Liver (tissue), 9 donors: ENCODE results near the gene GATA2. TPM values are rescaled to one million over a fixed set of nuclear protein-coding genes. Genes with fewer than 3 reads are reported as not detected.

Source experiments
- DNase-seq: peaks from one replicate; pipeline ENCODE4 v3.0.0-alpha.2; 2017; ENCODE audit warnings: low spot score
- H3K27ac ChIP-seq, 2 donors: one replicate each; pipeline ENCODE4 v1.7.0; 2013; ENCODE audit warnings: inconsistent platforms in 2 of 2, low read length in 2 of 2, control low read depth in 1 of 2, low read depth in 1 of 2, mild to moderate bottlenecking in 1 of 2
- H3K27me3 ChIP-seq, 4 donors: one replicate each; pipeline versions ENCODE4 v1.6.1 to v1.7.0; 2013; ENCODE audit warnings: low read length in 3 of 4, inconsistent platforms in 1 of 4, mild to moderate bottlenecking in 1 of 4, moderate library complexity in 1 of 4; ENCODE audit not compliant: control insufficient read depth in 4 of 4, insufficient read depth in 4 of 4
- H3K36me3 ChIP-seq, 4 donors: one replicate each; pipeline versions ENCODE4 v1.6.1 to v1.7.0; 2013; ENCODE audit warnings: low read length in 3 of 4, mild to moderate bottlenecking in 3 of 4, low read depth in 1 of 4, moderate library complexity in 1 of 4; ENCODE audit not compliant: control insufficient read depth in 4 of 4, insufficient read depth in 3 of 4
- H3K4me1 ChIP-seq, 4 donors: one replicate each; pipeline versions ENCODE4 v1.6.1 to v1.7.0; 2013; ENCODE audit warnings: low read length in 3 of 4, mild to moderate bottlenecking in 3 of 4, moderate library complexity in 1 of 4; ENCODE audit not compliant: control insufficient read depth in 4 of 4, insufficient read depth in 4 of 4
- H3K4me3 ChIP-seq, 3 donors: one replicate each; pipeline versions ENCODE4 v1.6.1 to v1.7.0; 2013; ENCODE audit warnings: low read length in 3 of 3, control low read depth in 1 of 3, low read depth in 1 of 3, mild to moderate bottlenecking in 1 of 3
- H3K9ac ChIP-seq, 2 donors: one replicate each; pipeline ENCODE4 v1.7.0; 2013; ENCODE audit warnings: low read length in 2 of 2, mild to moderate bottlenecking in 2 of 2, moderate library complexity in 2 of 2, control low read depth in 1 of 2, low read depth in 1 of 2
- H3K9me3 ChIP-seq, 4 donors: one replicate each; pipeline versions ENCODE4 v1.6.1 to v1.7.0; 2013; ENCODE audit warnings: low read length in 3 of 4; ENCODE audit not compliant: control insufficient read depth in 4 of 4
- EGR1 ChIP-seq, 2 donors: IDR thresholded peaks; 2 replicates each; pipeline ENCODE4 v1.6.1; 2016 to 2018; ENCODE audit warnings: antibody characterized with exemption in 2 of 2, low read depth in 2 of 2
- FOXA1 ChIP-seq: IDR thresholded peaks from 2 replicates; pipeline ENCODE4 v1.6.1; 2016; ENCODE audit warnings: antibody characterized with exemption
- FOXA2 ChIP-seq: IDR thresholded peaks from 2 replicates; pipeline ENCODE4 v1.6.1; 2016; ENCODE audit warnings: antibody characterized with exemption
- GABPA ChIP-seq, 2 donors: IDR thresholded peaks in 1 of 2; conservative IDR thresholded peaks in 1 of 2; 2 replicates each; pipeline ENCODE4 v1.6.1; 2016; ENCODE audit warnings: antibody characterized with exemption in 2 of 2, mild to moderate bottlenecking in 1 of 2, moderate library complexity in 1 of 2
- HNF4A ChIP-seq, 2 donors: conservative IDR thresholded peaks; 2 replicates each; pipeline ENCODE4 v1.6.1; 2016; ENCODE audit warnings: antibody characterized with exemption in 2 of 2, mild to moderate bottlenecking in 2 of 2
- HNF4G ChIP-seq: IDR thresholded peaks from 2 replicates; pipeline ENCODE4 v1.6.1; 2016; ENCODE audit warnings: antibody characterized with exemption
- JUND ChIP-seq, 2 donors: IDR thresholded peaks; 2 replicates each; pipeline ENCODE4 v1.6.1; 2016; ENCODE audit warnings: antibody characterized with exemption in 2 of 2
- NR2F2 ChIP-seq: IDR thresholded peaks from 2 replicates; pipeline ENCODE4 v1.6.1; 2016; ENCODE audit warnings: antibody characterized with exemption
- RAD21 ChIP-seq, 2 donors: IDR thresholded peaks; 2 replicates each; pipeline ENCODE4 v1.6.1; 2016; ENCODE audit warnings: antibody characterized with exemption in 2 of 2, mild to moderate bottlenecking in 2 of 2
- RXRA ChIP-seq, 2 donors: IDR thresholded peaks; 2 replicates each; pipeline ENCODE4 v1.6.1; 2017 to 2018; ENCODE audit warnings: antibody characterized with exemption in 2 of 2, mild to moderate bottlenecking in 1 of 2
- SP1 ChIP-seq: IDR thresholded peaks from 2 replicates; pipeline ENCODE4 v1.6.1; 2018; ENCODE audit warnings: antibody characterized with exemption, mild to moderate bottlenecking
- TAF1 ChIP-seq: conservative IDR thresholded peaks from 2 replicates; pipeline ENCODE4 v1.6.1; 2016; ENCODE audit warnings: antibody characterized with exemption, mild to moderate bottlenecking
- YY1 ChIP-seq: IDR thresholded peaks from 2 replicates; pipeline ENCODE4 v1.6.1; 2016; ENCODE audit warnings: antibody characterized with exemption, mild to moderate bottlenecking
- WGBS: extraction: QIAGEN DNeasy Blood & Tissue Kit; methylation state at CpG from one replicate; pipeline ENCODE4 v1.1.7; 2013; 5-methylcytosine and 5-hydroxymethylcytosine counted together
- polyA plus RNA-seq, 2 donors: library from polyadenylated mRNA; stranded (reverse) in 1 of 2; unstranded in 1 of 2; fragments of 200-250 nt in 1 of 2; fragments of >200 nt in 1 of 2; fragmentation: Nextera tagmentation in 1 of 2; extraction: Ambion mirVana in 1 of 2; gene quantifications; one replicate each; pipeline versions ENCODE4 v1.2.1 to v1.2.3, GENCODE V29; 2013 to 2015
- total RNA-seq, 2 donors: library from RNA; depleted of rRNA; stranded (reverse); fragments of >200 nt; gene quantifications; one replicate each; pipeline ENCODE4 v1.2.3, GENCODE V29; 2014
- TF ChIP-seq, protein P1 (sequence below): IDR thresholded peaks from 2 replicates; pipeline ENCODE4 v1.6.1; 2016; ENCODE audit warnings: antibody characterized with exemption, mild to moderate bottlenecking
- TF ChIP-seq, protein P2 (sequence below): IDR thresholded peaks from 2 replicates; pipeline ENCODE4 v1.6.1; 2016; ENCODE audit warnings: antibody characterized with exemption
- TF ChIP-seq, protein P3 (sequence below): fragments of 150-350 bp; IDR thresholded peaks from 2 replicates; pipeline ENCODE4 v1.5.1; 2017; ENCODE audit warnings: improper control_type of control experiment, low read depth, low read length; ENCODE audit not compliant: missing input control
- donor health status: healthy.
- donor health status: healthy.
- donor health status: healthy.
- donor health status: healthy.
- donor health status: healthy.

GATA2 gene
- total and polyA plus RNA-seq, 4 donors, result 0.25 to 2.8 (median 0.54) TPM

DNA sequence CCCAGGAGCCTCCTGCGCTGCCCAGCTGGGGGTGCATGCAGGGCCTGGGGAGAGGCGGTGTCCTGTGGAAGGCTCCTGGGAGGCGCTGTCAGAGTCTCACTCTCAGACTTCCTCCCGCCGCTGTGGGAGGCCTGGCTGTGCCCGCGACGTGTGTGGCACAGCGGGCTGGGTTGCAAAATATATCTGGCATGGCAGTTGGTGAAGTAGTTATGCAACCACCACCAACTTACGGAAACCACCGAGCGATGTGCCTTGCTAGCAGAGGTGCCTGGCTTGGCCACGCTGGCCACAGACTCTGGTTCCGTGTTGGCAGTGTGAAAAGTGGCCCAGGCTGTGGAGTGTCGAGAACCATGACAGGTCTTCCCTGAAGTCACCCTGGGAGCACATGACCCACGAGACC, 30.6 kb upstream of the GATA2 start:
- no peak overlapping the region for H3K27ac ChIP-seq
- H3K9me3 ChIP-seq, result peaks cover 0 to 2% (median 0%) of the 10 kb centered on the region in 4 donors
- TF ChIP-seq NR2F2 (no peak), HNF4G (no peak), TAF1 (no peak), RAD21 (IDR thresholded peaks at IDR 0.05) (no peak), FOXA1 (no peak), YY1 (no peak), EGR1 (IDR thresholded peaks at IDR 0.05; ENCODE audit: low read depth in 2 of 2) (no peak), SP1 (no peak), GABPA (IDR thresholded peaks at IDR 0.05 in 1 of 2, conservative IDR thresholded peaks at IDR 0.05 in 1 of 2) (no peak), JUND (IDR thresholded peaks at IDR 0.05) (no peak), RXRA (IDR thresholded peaks at IDR 0.05) (no peak), FOXA2 (no peak), HNF4A (conservative IDR thresholded peaks at IDR 0.05) (no peak)
- TF ChIP-seq, protein P1, sequence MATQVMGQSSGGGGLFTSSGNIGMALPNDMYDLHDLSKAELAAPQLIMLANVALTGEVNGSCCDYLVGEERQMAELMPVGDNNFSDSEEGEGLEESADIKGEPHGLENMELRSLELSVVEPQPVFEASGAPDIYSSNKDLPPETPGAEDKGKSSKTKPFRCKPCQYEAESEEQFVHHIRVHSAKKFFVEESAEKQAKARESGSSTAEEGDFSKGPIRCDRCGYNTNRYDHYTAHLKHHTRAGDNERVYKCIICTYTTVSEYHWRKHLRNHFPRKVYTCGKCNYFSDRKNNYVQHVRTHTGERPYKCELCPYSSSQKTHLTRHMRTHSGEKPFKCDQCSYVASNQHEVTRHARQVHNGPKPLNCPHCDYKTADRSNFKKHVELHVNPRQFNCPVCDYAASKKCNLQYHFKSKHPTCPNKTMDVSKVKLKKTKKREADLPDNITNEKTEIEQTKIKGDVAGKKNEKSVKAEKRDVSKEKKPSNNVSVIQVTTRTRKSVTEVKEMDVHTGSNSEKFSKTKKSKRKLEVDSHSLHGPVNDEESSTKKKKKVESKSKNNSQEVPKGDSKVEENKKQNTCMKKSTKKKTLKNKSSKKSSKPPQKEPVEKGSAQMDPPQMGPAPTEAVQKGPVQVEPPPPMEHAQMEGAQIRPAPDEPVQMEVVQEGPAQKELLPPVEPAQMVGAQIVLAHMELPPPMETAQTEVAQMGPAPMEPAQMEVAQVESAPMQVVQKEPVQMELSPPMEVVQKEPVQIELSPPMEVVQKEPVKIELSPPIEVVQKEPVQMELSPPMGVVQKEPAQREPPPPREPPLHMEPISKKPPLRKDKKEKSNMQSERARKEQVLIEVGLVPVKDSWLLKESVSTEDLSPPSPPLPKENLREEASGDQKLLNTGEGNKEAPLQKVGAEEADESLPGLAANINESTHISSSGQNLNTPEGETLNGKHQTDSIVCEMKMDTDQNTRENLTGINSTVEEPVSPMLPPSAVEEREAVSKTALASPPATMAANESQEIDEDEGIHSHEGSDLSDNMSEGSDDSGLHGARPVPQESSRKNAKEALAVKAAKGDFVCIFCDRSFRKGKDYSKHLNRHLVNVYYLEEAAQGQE, result no peak
- TF ChIP-seq, protein P2, sequence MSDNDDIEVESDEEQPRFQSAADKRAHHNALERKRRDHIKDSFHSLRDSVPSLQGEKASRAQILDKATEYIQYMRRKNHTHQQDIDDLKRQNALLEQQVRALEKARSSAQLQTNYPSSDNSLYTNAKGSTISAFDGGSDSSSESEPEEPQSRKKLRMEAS, result no peak
- no peaks in the 10 kb centered on the region for H3K4me1 ChIP-seq
- H3K36me3 ChIP-seq, result no peaks in the 10 kb centered on the region
- H3K9ac ChIP-seq, result no peak overlapping the region
- 82% methylated on average over 16 of the region's 16 CpGs for WGBS
- H3K4me3 ChIP-seq, result no peak overlapping the region
- H3K27me3 ChIP-seq, result peaks cover 0 to 2% (median 0%) of the 10 kb centered on the region in 4 donors
- no peak for DNase-seq

DNA sequence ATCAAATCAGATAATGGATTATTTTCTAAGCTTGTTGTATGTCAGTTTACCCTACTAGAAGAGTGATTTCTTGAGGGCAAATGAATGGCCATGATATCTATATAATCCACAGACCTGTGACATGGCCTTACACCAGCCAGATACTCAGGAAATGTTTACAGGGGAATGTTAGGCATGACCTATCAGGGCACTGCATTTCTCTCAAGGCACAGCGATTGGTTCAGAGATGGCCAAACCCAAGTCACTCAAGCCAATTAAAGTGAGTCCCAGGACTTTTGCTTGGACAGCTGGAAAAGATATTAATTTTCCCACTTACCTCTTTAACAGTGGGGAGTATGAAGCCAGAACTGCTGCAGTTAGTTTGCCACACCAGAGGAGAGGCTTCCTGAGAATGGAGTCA, 28.7 kb upstream of the GATA2 start:
- H3K27ac ChIP-seq, result no peak overlapping the region
- 91% methylated on average over 1 of the region's 1 CpG for WGBS
- no peak overlapping the region for H3K9ac ChIP-seq
- peaks cover 0 to 2% (median 0%) of the 10 kb centered on the region in 4 donors for H3K27me3 ChIP-seq
- TF ChIP-seq FOXA2 (no peak), FOXA1 (no peak)
- peaks cover 0 to 2% (median 0%) of the 10 kb centered on the region in 4 donors for H3K9me3 ChIP-seq
- H3K36me3 ChIP-seq, result no peaks in the 10 kb centered on the region
- no peaks in the 10 kb centered on the region for H3K4me1 ChIP-seq
- no peak overlapping the region for H3K4me3 ChIP-seq
- DNase-seq, result no peak

DNA sequence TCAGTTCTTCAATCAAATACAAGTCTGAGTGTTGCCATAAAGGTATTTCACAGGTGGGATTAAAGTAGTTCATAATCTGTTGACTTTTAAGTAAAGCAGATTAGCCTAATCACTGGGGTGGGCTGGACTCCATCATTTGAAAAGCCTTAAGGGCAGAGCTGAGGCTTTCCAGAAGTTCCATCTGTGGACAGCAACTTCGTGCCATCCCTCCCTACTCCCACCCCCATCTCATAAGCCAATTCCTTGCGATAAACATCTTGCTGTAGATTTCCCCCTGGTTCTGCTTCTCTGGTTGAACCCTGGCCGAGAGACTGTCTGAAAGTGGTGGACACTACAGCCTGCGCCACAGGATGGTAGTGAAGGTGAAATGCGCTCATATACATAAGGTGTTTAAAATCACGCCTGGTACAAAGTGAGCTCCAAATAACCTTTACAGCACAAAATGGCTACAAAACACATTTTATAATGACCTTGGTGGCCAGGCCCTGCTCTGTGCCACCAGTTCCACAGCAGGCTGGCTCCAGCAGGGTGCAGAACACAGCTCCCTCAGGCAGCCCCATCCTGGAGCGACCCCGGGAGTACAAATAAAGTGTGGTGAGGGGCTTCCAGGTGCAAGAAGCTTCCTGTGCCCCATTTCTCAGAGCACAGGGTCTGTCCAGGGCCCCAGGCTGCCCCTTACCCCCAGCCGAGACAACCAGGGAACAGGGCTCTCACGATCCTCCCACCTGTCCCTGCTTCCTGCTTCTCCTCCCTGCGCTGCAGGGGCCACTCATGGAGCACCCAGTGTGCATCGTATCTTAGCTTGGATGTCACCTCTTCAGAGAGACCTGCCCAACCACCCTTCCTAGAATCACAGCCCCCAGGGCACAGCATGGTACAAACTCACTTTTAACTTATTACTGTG, 25.8 kb upstream of the GATA2 start:
- DNase-seq, result no peak
- Histone ChIP-seq H3K4me1 (no peaks in the 10 kb centered on the region), H3K4me3 (no peak overlapping the region), H3K27ac (no peak overlapping the region), H3K9me3 (peaks cover 2 to 10% (median 4%) of the 10 kb centered on the region in 4 donors), H3K27me3 (peaks cover 0 to 2% (median 0%) of the 10 kb centered on the region in 4 donors), H3K9ac (no peak overlapping the region), H3K36me3 (no peaks in the 10 kb centered on the region)
- TF ChIP-seq JUND (IDR thresholded peaks at IDR 0.05) (no peak), NR2F2 (no peak), TAF1 (no peak), GABPA (IDR thresholded peaks at IDR 0.05 in 1 of 2, conservative IDR thresholded peaks at IDR 0.05 in 1 of 2) (no peak), HNF4A (conservative IDR thresholded peaks at IDR 0.05) (no peak), YY1 (no peak), HNF4G (no peak), SP1 (no peak), EGR1 (IDR thresholded peaks at IDR 0.05; ENCODE audit: low read depth in 2 of 2) (no peak), FOXA1 (no peak)
- TF ChIP-seq, protein P1, result no peak
- TF ChIP-seq, protein P2, result no peak
- TF ChIP-seq, protein P3, sequence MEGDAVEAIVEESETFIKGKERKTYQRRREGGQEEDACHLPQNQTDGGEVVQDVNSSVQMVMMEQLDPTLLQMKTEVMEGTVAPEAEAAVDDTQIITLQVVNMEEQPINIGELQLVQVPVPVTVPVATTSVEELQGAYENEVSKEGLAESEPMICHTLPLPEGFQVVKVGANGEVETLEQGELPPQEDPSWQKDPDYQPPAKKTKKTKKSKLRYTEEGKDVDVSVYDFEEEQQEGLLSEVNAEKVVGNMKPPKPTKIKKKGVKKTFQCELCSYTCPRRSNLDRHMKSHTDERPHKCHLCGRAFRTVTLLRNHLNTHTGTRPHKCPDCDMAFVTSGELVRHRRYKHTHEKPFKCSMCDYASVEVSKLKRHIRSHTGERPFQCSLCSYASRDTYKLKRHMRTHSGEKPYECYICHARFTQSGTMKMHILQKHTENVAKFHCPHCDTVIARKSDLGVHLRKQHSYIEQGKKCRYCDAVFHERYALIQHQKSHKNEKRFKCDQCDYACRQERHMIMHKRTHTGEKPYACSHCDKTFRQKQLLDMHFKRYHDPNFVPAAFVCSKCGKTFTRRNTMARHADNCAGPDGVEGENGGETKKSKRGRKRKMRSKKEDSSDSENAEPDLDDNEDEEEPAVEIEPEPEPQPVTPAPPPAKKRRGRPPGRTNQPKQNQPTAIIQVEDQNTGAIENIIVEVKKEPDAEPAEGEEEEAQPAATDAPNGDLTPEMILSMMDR, result no peak
- WGBS, result 81% methylated on average over 12 of the region's 12 CpGs
